Endodermal cell (in vitro differentiated cells): ENCODE results near the gene TYW1B. TPM values are rescaled to one million over a fixed set of nuclear protein-coding genes. Genes with fewer than 3 reads are reported as not detected.
"Not testable (repeated sequence)": the region's sequence is repeated elsewhere in the genome, so short reads cannot be mapped to it uniquely, and the experiment has no call there.

Source experiments
- DNase-seq: peaks from one replicate; pipeline ENCODE4 v3.0.0-alpha.2; 2017
- H3K27ac ChIP-seq: 2 replicates; pipeline ENCODE4 v1.5.1; 2013; ENCODE audit warnings: mild to moderate bottlenecking, low read depth, low read length, moderate library complexity
- H3K27me3 ChIP-seq: 2 replicates; pipeline ENCODE4 v1.6.1; 2013; ENCODE audit warnings: mild to moderate bottlenecking, low read length, moderate library complexity; ENCODE audit not compliant: insufficient read depth, control insufficient read depth, poor library complexity, severe bottlenecking
- H3K36me3 ChIP-seq: 2 replicates; pipeline ENCODE4 v1.7.0; 2013; ENCODE audit warnings: mild to moderate bottlenecking, low read length, moderate library complexity; ENCODE audit not compliant: control insufficient read depth, insufficient read depth
- H3K4me1 ChIP-seq: one replicate; pipeline ENCODE4 v1.7.0; 2013; ENCODE audit warnings: low read length; ENCODE audit not compliant: control insufficient read depth, insufficient read depth
- H3K4me3 ChIP-seq: 2 replicates; pipeline ENCODE4 v1.5.1; 2013; ENCODE audit warnings: mild to moderate bottlenecking, low read length, moderate library complexity
- H3K9ac ChIP-seq: 2 replicates; pipeline ENCODE4 v1.6.1; 2013; ENCODE audit warnings: mild to moderate bottlenecking, low read length, moderate library complexity; ENCODE audit not compliant: poor library complexity, severe bottlenecking; ENCODE audit errors: extremely low read depth
- H3K9me3 ChIP-seq: 2 replicates; pipeline ENCODE4 v1.6.1; 2013; ENCODE audit warnings: mild to moderate bottlenecking, low read length, moderate library complexity; ENCODE audit not compliant: control insufficient read depth
- H3K27ac Mint-ChIP-seq: 2 replicates; pipeline ENCODE4 v1.8.0; 2020; ENCODE audit warnings: mixed read lengths
- H3K27me3 Mint-ChIP-seq: 2 replicates; pipeline ENCODE4 v1.8.0; 2021; ENCODE audit warnings: mild to moderate bottlenecking, mixed read lengths; ENCODE audit not compliant: insufficient read depth
- H3K36me3 Mint-ChIP-seq: 2 replicates; pipeline ENCODE4 v1.8.0; 2020; ENCODE audit warnings: low read depth, mixed read lengths
- H3K4me1 Mint-ChIP-seq: 2 replicates; pipeline ENCODE4 v1.8.0; 2020; ENCODE audit warnings: mixed read lengths
- H3K4me3 Mint-ChIP-seq: 2 replicates; pipeline ENCODE4 v1.8.0; 2020; ENCODE audit warnings: mild to moderate bottlenecking, moderate library complexity, mixed read lengths
- H3K9me3 Mint-ChIP-seq: 2 replicates; pipeline ENCODE4 v1.8.0; 2020; ENCODE audit warnings: mild to moderate bottlenecking, mixed read lengths
- CTCF ChIP-seq: fragments of 200-600 bp; sonication (generic); conservative IDR thresholded peaks from 2 replicates; pipeline ENCODE4 v1.5.0; 2021; ENCODE audit warnings: antibody characterized with exemption, mild to moderate bottlenecking
- WGBS, 2 experiments: methylation state at CpG; one replicate each; pipeline versions ENCODE4 v1.1.5 to v1.1.7; 2013; ENCODE audit warnings: missing lambda C conversion rate in 2 of 2, mixed read lengths in 1 of 2; ENCODE audit not compliant: insufficient coverage in 1 of 2, insufficient read length in 1 of 2; 5-methylcytosine and 5-hydroxymethylcytosine counted together
- total RNA-seq, 2 donors: library from RNA; stranded (reverse); fragmentation: NEBNext Ultra II Directional in 1 of 2; extraction: Animal tissue kit (Norgen Biotek cat#: 25700) in 1 of 2; gene quantifications; 2 replicates in 1 of 2; 3 replicates in 1 of 2; pipeline ENCODE4 v1.2.1, GENCODE V29; 2021

TYW1B gene
- total RNA-seq, 2 donors from 2014 or later = 3.7 to 3.9 TPM

GRCh38 chr7:72781631-72782030, 46.4 kb downstream of the TYW1B start:
- Mint-ChIP-seq H3K27me3 (no peaks in the 10 kb centered on the region), H3K27ac (no peak overlapping the region), H3K4me1 (peaks cover 7% of the 10 kb centered on the region), H3K4me3 (no peak overlapping the region), H3K36me3 (peaks cover 4% of the 10 kb centered on the region), H3K9me3 (no peaks in the 10 kb centered on the region)
- H3K9ac ChIP-seq = no peak overlapping the region
- no peak for DNase-seq
- H3K4me3 ChIP-seq = no peak overlapping the region
- 91 to 93% methylated on average over 5 to 6 of the region's 6 CpGs for WGBS, 2 experiments
- H3K9me3 ChIP-seq = no peaks in the 10 kb centered on the region
- H3K27ac ChIP-seq = no peak overlapping the region
- H3K36me3 ChIP-seq = no peaks in the 10 kb centered on the region
- peaks cover 3% of the 10 kb centered on the region for H3K4me1 ChIP-seq
- no peak for TF ChIP-seq CTCF
- no peaks in the 10 kb centered on the region for H3K27me3 ChIP-seq

- Mint-ChIP-seq H3K27ac (no peak overlapping the region), H3K36me3 (peaks cover 4% of the 10 kb centered on the region), H3K27me3 (no peaks in the 10 kb centered on the region), H3K4me1 (peaks cover 7% of the 10 kb centered on the region), H3K9me3 (no peaks in the 10 kb centered on the region), H3K4me3 (no peak overlapping the region)
- no peak for TF ChIP-seq CTCF
- H3K27ac ChIP-seq = no peak overlapping the region
- H3K36me3 ChIP-seq = no peaks in the 10 kb centered on the region
- peaks cover 3% of the 10 kb centered on the region for H3K4me1 ChIP-seq
- WGBS, 2 experiments = 92 to 96% methylated on average over 2 to 8 of the region's 8 CpGs
- no peak for DNase-seq
- H3K9me3 ChIP-seq = no peaks in the 10 kb centered on the region
- H3K9ac ChIP-seq = no peak overlapping the region
- H3K27me3 ChIP-seq = no peaks in the 10 kb centered on the region
- no peak overlapping the region for H3K4me3 ChIP-seq
Measured at GRCh38 chr7:72781161-72781560, 46.8 kb downstream of the TYW1B start.

GRCh38 chr7:72780289-72780894, 47.6 kb downstream of the TYW1B start:
- not testable (repeated sequence) for DNase-seq, H3K36me3 ChIP-seq, H3K4me1 ChIP-seq, H3K27ac Mint-ChIP-seq, H3K27me3 Mint-ChIP-seq, H3K4me1 Mint-ChIP-seq, H3K4me3 Mint-ChIP-seq, H3K4me3 ChIP-seq, H3K9me3 ChIP-seq, H3K27me3 ChIP-seq, H3K27ac ChIP-seq, H3K36me3 Mint-ChIP-seq, H3K9me3 Mint-ChIP-seq, H3K9ac ChIP-seq
- 86 to 97% methylated on average over 1 to 5 of the region's 5 CpGs for WGBS, 2 experiments

GRCh38 chr7:72777167-72777566, 50.8 kb downstream of the TYW1B start:
- not testable (repeated sequence) for H3K36me3 ChIP-seq, H3K27ac ChIP-seq, H3K27me3 ChIP-seq, H3K9me3 ChIP-seq, H3K4me3 Mint-ChIP-seq, H3K9ac ChIP-seq, H3K27ac Mint-ChIP-seq, DNase-seq, H3K4me1 ChIP-seq, H3K4me3 ChIP-seq, H3K27me3 Mint-ChIP-seq, H3K4me1 Mint-ChIP-seq, H3K9me3 Mint-ChIP-seq
- H3K36me3 Mint-ChIP-seq = peaks cover 17% of the 10 kb centered on the region
- WGBS, 2 experiments = 100% methylated on average over 1 of the region's 2 CpGs; no CpG with 5 or more reads in 1 of the 2 experiments

GRCh38 chr7:72772627-72773026, 55.4 kb downstream of the TYW1B start:
- H3K36me3 ChIP-seq, H3K27ac Mint-ChIP-seq, H3K9me3 Mint-ChIP-seq, H3K4me3 ChIP-seq, H3K27ac ChIP-seq, H3K27me3 ChIP-seq, DNase-seq, H3K4me1 ChIP-seq, H3K9ac ChIP-seq, H3K9me3 ChIP-seq, H3K4me1 Mint-ChIP-seq, H3K27me3 Mint-ChIP-seq, H3K4me3 Mint-ChIP-seq: not testable (repeated sequence)
- 80 to 84% methylated on average over 1 of the region's 2 CpGs for WGBS, 2 experiments
- peaks cover 29% of the 10 kb centered on the region for H3K36me3 Mint-ChIP-seq

GRCh38 chr7:72766994-72767393, 61.0 kb downstream of the TYW1B start:
- H3K36me3 ChIP-seq, H3K9me3 Mint-ChIP-seq, H3K4me1 Mint-ChIP-seq, H3K9ac ChIP-seq, H3K4me3 ChIP-seq, H3K4me1 ChIP-seq, H3K27me3 Mint-ChIP-seq, DNase-seq, H3K4me3 Mint-ChIP-seq, H3K27ac Mint-ChIP-seq, H3K27ac ChIP-seq, H3K9me3 ChIP-seq, H3K27me3 ChIP-seq: not testable (repeated sequence)
- peaks cover 30% of the 10 kb centered on the region for H3K36me3 Mint-ChIP-seq
- WGBS, 2 experiments = 90 to 100% methylated on average over 3 to 5 of the region's 5 CpGs
